DOHH2 (cell line): ENCODE data around the gene SLC13A4.

Experiments used
- EZH2phosphoT487 ChIP-seq: fragments of 200-600 bp; sonication (generic); IDR thresholded peaks from 2 replicates; pipeline ENCODE4 v1.6.1; 2017; ENCODE audit warnings: borderline replicate concordance, mild to moderate bottlenecking, antibody characterized with exemption, low read length, moderate library complexity, mixed read lengths
- TF ChIP-seq, protein P1 (sequence below): fragments of 200-600 bp; sonication (generic); IDR thresholded peaks from one replicate; pipeline ENCODE4 v1.5.1; 2014; ENCODE audit warnings: antibody characterized with exemption, mild to moderate bottlenecking, low read depth, low read length; ENCODE audit not compliant: poor library complexity, severe bottlenecking

- TF ChIP-seq, protein P1, sequence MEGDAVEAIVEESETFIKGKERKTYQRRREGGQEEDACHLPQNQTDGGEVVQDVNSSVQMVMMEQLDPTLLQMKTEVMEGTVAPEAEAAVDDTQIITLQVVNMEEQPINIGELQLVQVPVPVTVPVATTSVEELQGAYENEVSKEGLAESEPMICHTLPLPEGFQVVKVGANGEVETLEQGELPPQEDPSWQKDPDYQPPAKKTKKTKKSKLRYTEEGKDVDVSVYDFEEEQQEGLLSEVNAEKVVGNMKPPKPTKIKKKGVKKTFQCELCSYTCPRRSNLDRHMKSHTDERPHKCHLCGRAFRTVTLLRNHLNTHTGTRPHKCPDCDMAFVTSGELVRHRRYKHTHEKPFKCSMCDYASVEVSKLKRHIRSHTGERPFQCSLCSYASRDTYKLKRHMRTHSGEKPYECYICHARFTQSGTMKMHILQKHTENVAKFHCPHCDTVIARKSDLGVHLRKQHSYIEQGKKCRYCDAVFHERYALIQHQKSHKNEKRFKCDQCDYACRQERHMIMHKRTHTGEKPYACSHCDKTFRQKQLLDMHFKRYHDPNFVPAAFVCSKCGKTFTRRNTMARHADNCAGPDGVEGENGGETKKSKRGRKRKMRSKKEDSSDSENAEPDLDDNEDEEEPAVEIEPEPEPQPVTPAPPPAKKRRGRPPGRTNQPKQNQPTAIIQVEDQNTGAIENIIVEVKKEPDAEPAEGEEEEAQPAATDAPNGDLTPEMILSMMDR, result no peak
- TF ChIP-seq EZH2phosphoT487, result no peak
These were observed 77.0 kb downstream of the SLC13A4 start for GRCh38 chr7:135650831-135651573.
